GM18505 (cell line): ENCODE measurements around the gene EPHA4.

Experiments used
- ATAC-seq: cut with Tn5 transposase; IDR thresholded peaks from one replicate; pipeline ENCODE4 v1.9.1; 2021; ENCODE audit not compliant: unreplicated experiment
- POLR2A ChIP-seq: IDR thresholded peaks from 4 replicates; pipeline ENCODE4 v1.6.1; 2011; ENCODE audit warnings: borderline replicate concordance; ENCODE audit not compliant: insufficient read depth, insufficient read length; ENCODE audit errors: extremely low read depth

Gene EPHA4

GRCh38 chr2:221448844-221449390 lies 123.2 kb downstream of the EPHA4 start:
- no peak for ATAC-seq
- no peak for TF ChIP-seq POLR2A

GRCh38 chr2:221448057-221448843 lies 123.9 kb downstream of the EPHA4 start:
- ATAC-seq: no peak
- TF ChIP-seq POLR2A: no peak

GRCh38 chr2:221447310-221447709 lies 124.8 kb downstream of the EPHA4 start:
- no peak for TF ChIP-seq POLR2A
- no peak for ATAC-seq

GRCh38 chr2:221446140-221446539 lies 126.0 kb downstream of the EPHA4 start:
- TF ChIP-seq POLR2A: no peak
- no peak for ATAC-seq

GRCh38 chr2:221444106-221444505 lies 128.0 kb downstream of the EPHA4 start:
- no peak for ATAC-seq
- TF ChIP-seq POLR2A: no peak

- no peak for ATAC-seq
- TF ChIP-seq POLR2A: no peak
Observed at GRCh38 chr2:221443645-221444044, 128.5 kb downstream of the EPHA4 start.

- no peak for TF ChIP-seq POLR2A
- no peak for ATAC-seq
Observed at GRCh38 chr2:221442128-221442527, 130.0 kb downstream of the EPHA4 start.

- ATAC-seq: no peak
- TF ChIP-seq POLR2A: no peak
Observed at GRCh38 chr2:221439761-221440479, 132.2 kb downstream of the EPHA4 start.

- no peak for ATAC-seq
- no peak for TF ChIP-seq POLR2A
Observed at GRCh38 chr2:221437056-221437455, 135.0 kb downstream of the EPHA4 start.

GRCh38 chr2:221435171-221435570 lies 136.9 kb downstream of the EPHA4 start:
- no peak for TF ChIP-seq POLR2A
- no peak for ATAC-seq

- ATAC-seq: no peak
- TF ChIP-seq POLR2A: no peak
Observed at GRCh38 chr2:221434142-221434541, 138.0 kb downstream of the EPHA4 start.

GRCh38 chr2:221431477-221431876 lies 140.6 kb downstream of the EPHA4 start:
- TF ChIP-seq POLR2A: no peak
- no peak for ATAC-seq

- no peak for TF ChIP-seq POLR2A
- ATAC-seq: no peak
Observed at GRCh38 chr2:221429741-221430491, 142.2 kb downstream of the EPHA4 start.
